Calu3 (cell line): ENCODE data around the gene KIF4A. TPM values are rescaled to one million over a fixed set of nuclear protein-coding genes. Genes with fewer than 3 reads are reported as not detected.
"Not testable (repeated sequence)": the region's sequence is repeated elsewhere in the genome, so short reads cannot be mapped to it uniquely, and the experiment has no call there.

ENCODE experiments used
- BruUV-seq: library from RNA; stranded (reverse); fragments of 400-500 nt; replicated peaks from 2 replicates; lab custom pipeline; 2021; lab: Mats Ljungman, UMichigan
- CTCF ChIA-PET: fragments of 300-600 bp; sonication (Branson Sonifier 250); formaldehyde crosslinking; loops from one replicate; lab custom pipeline; 2022; ENCODE audit warnings: antibody characterized with exemption; lab: Charles Lee
- DNase-seq: peaks from one replicate; pipeline ENCODE4 v3.0.0; 2022
- H3K27ac Mint-ChIP-seq: one replicate; pipeline ENCODE4 v1.8.0; 2022; ENCODE audit warnings: mixed read lengths; ENCODE audit not compliant: unreplicated experiment
- H3K27me3 Mint-ChIP-seq: one replicate; pipeline ENCODE4 v1.8.0; 2022; ENCODE audit warnings: mixed read lengths; ENCODE audit not compliant: unreplicated experiment
- H3K36me3 Mint-ChIP-seq: one replicate; pipeline ENCODE4 v1.8.0; 2022; ENCODE audit warnings: mild to moderate bottlenecking, moderate library complexity, mixed read lengths; ENCODE audit not compliant: insufficient read depth, unreplicated experiment
- H3K4me1 Mint-ChIP-seq: one replicate; pipeline ENCODE4 v1.8.0; 2022; ENCODE audit warnings: mild to moderate bottlenecking, low read depth, mixed read lengths; ENCODE audit not compliant: unreplicated experiment
- H3K4me3 Mint-ChIP-seq: one replicate; pipeline ENCODE4 v1.8.0; 2022; ENCODE audit warnings: mild to moderate bottlenecking, low read depth, moderate library complexity, mixed read lengths; ENCODE audit not compliant: unreplicated experiment
- H3K9me3 Mint-ChIP-seq: one replicate; pipeline ENCODE4 v1.8.0; 2022; ENCODE audit warnings: low read depth, mixed read lengths; ENCODE audit not compliant: unreplicated experiment
- intact Hi-C: fragments of 100-400 bp; cut with micrococcal nuclease; formaldehyde crosslinking; loops from one replicate; pipeline ENCODE4 v1.10.0; 2022; ENCODE audit not compliant: unreplicated experiment
- total RNA-seq: library from RNA; stranded (reverse); gene quantifications from 2 replicates; pipeline ENCODE4 v1.2.3, GENCODE V29; 2022
- TF ChIP-seq, protein P1 (sequence below): fragments of 200-600 bp; IDR thresholded peaks from one replicate; pipeline ENCODE4 v1.8.0; 2022; ENCODE audit warnings: antibody characterized with exemption; ENCODE audit not compliant: unreplicated experiment

Gene KIF4A
- total RNA-seq, 1 experiment from 2014 or later = 30.9 TPM

DNA sequence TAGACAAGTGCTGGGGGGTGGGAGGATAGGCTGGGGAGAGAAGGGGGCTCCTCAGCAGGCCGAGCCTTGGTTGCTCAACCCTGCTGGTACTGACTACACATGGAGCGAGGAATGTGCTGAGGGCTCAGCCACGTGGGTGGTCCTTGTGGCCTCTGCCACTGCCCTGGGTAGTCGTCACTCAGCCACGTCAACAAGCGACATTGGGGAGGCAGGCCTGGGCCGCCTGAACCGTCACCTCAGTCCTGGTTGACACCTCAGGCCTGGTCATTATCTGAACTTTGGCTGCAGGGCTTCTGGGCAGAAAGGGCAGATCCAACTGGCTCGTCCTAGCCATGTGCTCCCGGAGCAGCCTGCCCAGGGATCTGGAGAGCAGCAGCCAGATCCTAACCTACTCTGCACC lies 70.5 kb downstream of the KIF4A start:
- no TSS peak for BruUV-seq
- Mint-ChIP-seq H3K4me3 (no peak overlapping the region), H3K27me3 (no peaks in the 10 kb centered on the region), H3K9me3 (no peaks in the 10 kb centered on the region), H3K27ac (no peak overlapping the region), H3K4me1 (no peaks in the 10 kb centered on the region), H3K36me3 (peaks cover 5% of the 10 kb centered on the region)
- CTCF ChIA-PET = no interaction called here
- intact Hi-C loops = no loop called here
- no peak for DNase-seq
- TF ChIP-seq, protein P1, sequence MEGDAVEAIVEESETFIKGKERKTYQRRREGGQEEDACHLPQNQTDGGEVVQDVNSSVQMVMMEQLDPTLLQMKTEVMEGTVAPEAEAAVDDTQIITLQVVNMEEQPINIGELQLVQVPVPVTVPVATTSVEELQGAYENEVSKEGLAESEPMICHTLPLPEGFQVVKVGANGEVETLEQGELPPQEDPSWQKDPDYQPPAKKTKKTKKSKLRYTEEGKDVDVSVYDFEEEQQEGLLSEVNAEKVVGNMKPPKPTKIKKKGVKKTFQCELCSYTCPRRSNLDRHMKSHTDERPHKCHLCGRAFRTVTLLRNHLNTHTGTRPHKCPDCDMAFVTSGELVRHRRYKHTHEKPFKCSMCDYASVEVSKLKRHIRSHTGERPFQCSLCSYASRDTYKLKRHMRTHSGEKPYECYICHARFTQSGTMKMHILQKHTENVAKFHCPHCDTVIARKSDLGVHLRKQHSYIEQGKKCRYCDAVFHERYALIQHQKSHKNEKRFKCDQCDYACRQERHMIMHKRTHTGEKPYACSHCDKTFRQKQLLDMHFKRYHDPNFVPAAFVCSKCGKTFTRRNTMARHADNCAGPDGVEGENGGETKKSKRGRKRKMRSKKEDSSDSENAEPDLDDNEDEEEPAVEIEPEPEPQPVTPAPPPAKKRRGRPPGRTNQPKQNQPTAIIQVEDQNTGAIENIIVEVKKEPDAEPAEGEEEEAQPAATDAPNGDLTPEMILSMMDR = no peak

DNA sequence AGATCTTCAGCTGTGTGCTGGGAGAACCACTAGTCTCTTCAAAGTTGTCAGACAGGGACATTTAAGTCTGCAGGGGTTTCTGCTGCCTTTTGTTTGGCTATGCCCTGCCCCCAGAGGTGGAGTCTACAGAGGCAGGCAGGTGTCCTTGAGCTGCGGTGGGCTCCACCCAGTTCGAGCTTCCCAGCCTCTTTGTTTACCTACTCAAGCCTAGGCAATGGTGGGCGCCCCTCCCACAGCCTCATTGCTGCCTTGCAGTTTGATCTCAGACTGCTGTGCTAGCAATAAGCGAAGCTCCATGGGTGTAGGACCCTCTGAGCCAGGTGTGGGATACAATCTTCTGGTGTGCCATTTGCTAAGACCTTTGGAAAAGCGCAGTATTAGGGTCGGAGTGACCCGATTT lies 78.8 kb downstream of the KIF4A start:
- H3K4me3 Mint-ChIP-seq, H3K36me3 Mint-ChIP-seq, H3K27ac Mint-ChIP-seq, intact Hi-C loops, CTCF ChIA-PET, DNase-seq, H3K27me3 Mint-ChIP-seq, H3K9me3 Mint-ChIP-seq, BruUV-seq, H3K4me1 Mint-ChIP-seq: not testable (repeated sequence)

DNA sequence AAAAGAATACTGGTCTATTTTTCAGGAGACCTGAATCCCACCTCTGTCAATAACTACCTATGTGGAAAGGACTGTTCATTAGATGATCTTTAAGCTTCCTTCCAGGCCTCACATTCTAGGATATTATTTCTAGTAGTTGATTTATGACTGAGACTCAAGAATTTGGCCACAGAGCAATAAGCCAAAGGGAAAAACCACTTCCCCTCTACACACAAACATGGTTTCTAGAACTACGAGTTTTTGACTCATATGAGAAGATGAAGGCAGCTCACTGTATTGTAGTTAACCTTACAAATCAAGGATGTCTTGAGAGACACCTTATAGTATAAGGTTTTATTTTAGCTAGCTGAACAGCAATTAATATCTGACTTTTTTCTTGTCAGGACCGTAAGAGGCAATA lies 96.3 kb downstream of the KIF4A start:
- Mint-ChIP-seq H3K36me3 (peaks cover 9% of the 10 kb centered on the region), H3K9me3 (no peaks in the 10 kb centered on the region), H3K27me3 (no peaks in the 10 kb centered on the region), H3K4me1 (no peaks in the 10 kb centered on the region), H3K4me3 (no peak overlapping the region), H3K27ac (no peak overlapping the region)
- intact Hi-C loops = no loop called here
- DNase-seq = no peak
- TF ChIP-seq, protein P1 = no peak
- no TSS peak for BruUV-seq
- CTCF ChIA-PET = no interaction called here

DNA sequence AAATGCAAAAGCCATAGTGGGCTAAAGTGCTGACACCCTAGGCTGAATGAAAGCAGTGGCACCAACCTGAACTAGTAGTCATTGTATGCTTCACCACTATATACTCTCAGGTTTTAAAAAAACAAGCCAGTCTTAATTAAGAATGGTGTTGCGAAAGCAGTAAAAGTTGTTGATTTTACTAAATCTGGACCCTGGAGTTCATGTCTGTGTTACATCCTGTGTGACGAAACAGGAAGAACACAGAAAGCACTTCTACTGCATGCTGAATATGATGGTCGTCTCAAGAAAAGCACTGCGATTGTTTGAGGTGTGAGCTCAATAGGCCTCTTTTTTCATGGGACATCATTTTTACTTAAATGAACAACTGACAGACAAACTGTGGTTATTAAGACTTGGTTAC lies 109.0 kb downstream of the KIF4A start:
- TF ChIP-seq, protein P1 = no peak
- H3K27ac Mint-ChIP-seq = no peak overlapping the region
- BruUV-seq = no TSS peak
- DNase-seq = no peak
- intact Hi-C loops = no loop called here
- peaks cover 4% of the 10 kb centered on the region for H3K36me3 Mint-ChIP-seq
- CTCF ChIA-PET = no interaction called here
- no peak overlapping the region for H3K4me3 Mint-ChIP-seq
- H3K27me3 Mint-ChIP-seq = no peaks in the 10 kb centered on the region
- no peaks in the 10 kb centered on the region for H3K4me1 Mint-ChIP-seq
- H3K9me3 Mint-ChIP-seq = no peaks in the 10 kb centered on the region

DNA sequence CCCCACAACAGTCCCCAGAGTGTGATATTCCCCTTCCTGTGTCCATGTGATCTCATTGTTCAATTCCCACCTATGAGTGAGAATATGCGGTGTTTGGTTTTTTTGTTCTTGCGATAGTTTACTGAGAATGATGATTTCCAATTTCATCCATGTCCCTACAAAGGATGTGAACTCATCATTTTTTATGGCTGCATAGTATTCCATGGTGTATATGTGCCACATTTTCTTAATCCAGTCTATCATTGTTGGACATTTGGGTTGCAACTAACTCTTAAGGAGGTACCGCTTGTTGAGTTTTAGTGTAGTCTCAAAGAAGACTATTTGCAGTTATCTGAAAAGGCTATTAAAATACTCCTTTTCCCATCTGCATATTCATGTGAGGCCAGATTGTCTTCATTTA lies 110.3 kb downstream of the KIF4A start:
- intact Hi-C loops, BruUV-seq, H3K4me3 Mint-ChIP-seq: not testable (repeated sequence)

More for the DNA sequence above, 110.3 kb downstream of the KIF4A start:
- CTCF ChIA-PET, H3K27me3 Mint-ChIP-seq, DNase-seq, H3K9me3 Mint-ChIP-seq, H3K4me1 Mint-ChIP-seq, H3K27ac Mint-ChIP-seq: not testable (repeated sequence)
- H3K36me3 Mint-ChIP-seq = peaks cover 11% of the 10 kb centered on the region
